22Rv1 (cell line): Measurements from ENCODE around the gene LRRC40.

ENCODE experiments used
- CTCF ChIP-seq: fragments of 450-650 bp; IDR thresholded peaks from 2 replicates; pipeline ENCODE4 v1.5.1; 2017; ENCODE audit warnings: mild to moderate bottlenecking
- ZFX ChIP-seq: fragments of 450-650 bp; IDR thresholded peaks from 2 replicates; pipeline ENCODE4 v1.6.1; 2017; ENCODE audit warnings: antibody characterized with exemption, borderline replicate concordance

GRCh38 chr1:70134148-70134547 is 71.2 kb downstream of the LRRC40 start:
- TF ChIP-seq CTCF (no peak), ZFX (no peak)
